Vagina (tissue), 2 donors: ENCODE measurements around the gene TMPRSS4. TPM values are rescaled to one million over a fixed set of nuclear protein-coding genes. Genes with fewer than 3 reads are reported as not detected.

Experiments
- DNase-seq, 2 donors: peaks; one replicate each; pipeline ENCODE4 v3.0.0-alpha.2; 2017; ENCODE audit errors: extremely low spot score in 2 of 2
- H3K27ac ChIP-seq: fragments of 200-600 bp; sonication (generic); one replicate; pipeline ENCODE4 v1.5.1; 2019
- H3K27me3 ChIP-seq: fragments of 200-600 bp; sonication (generic); one replicate; pipeline ENCODE4 v1.5.1; 2019
- H3K36me3 ChIP-seq, 2 donors: fragments of 200-600 bp; sonication (generic); one replicate each; pipeline ENCODE4 v1.5.1; 2017 to 2019
- H3K4me1 ChIP-seq: fragments of 200-600 bp; sonication (generic); one replicate; pipeline ENCODE4 v1.5.1; 2019
- H3K4me3 ChIP-seq, 2 donors: fragments of 200-600 bp; sonication (generic); 1 replicate in 1 of 2; 2 replicates in 1 of 2; pipeline ENCODE4 v1.5.1; 2016 to 2019
- H3K9me3 ChIP-seq: fragments of 200-600 bp; sonication (generic); one replicate; pipeline ENCODE4 v1.5.1; 2019
- POLR2A ChIP-seq, 2 donors: fragments of 450-650 bp; IDR thresholded peaks; one replicate each; pipeline ENCODE4 v1.6.1; 2017; ENCODE audit warnings: antibody characterized with exemption in 2 of 2, mild to moderate bottlenecking in 2 of 2, moderate library complexity in 2 of 2
- POLR2AphosphoS5 ChIP-seq, 2 donors: sonication (generic); formaldehyde crosslinking; IDR thresholded peaks; one replicate each; pipeline ENCODE4 v1.9.0; 2017; ENCODE audit warnings: antibody characterized with exemption in 2 of 2, mild to moderate bottlenecking in 2 of 2, low read depth in 1 of 2; ENCODE audit not compliant: insufficient read depth in 1 of 2
- intact Hi-C: fragments of 100-400 bp; cut with DNase I; formaldehyde crosslinking; loops from one replicate; pipeline ENCODE4 v1.15.1; 2023
- total RNA-seq: library from RNA; depleted of rRNA; stranded (reverse); fragments of >200 nt; gene quantifications from one replicate; pipeline ENCODE4 v1.2.3, GENCODE V29; 2016
- TF ChIP-seq, protein P1 (sequence below), 3 experiments: fragments of 450-650 bp in 2 of 3; fragments of 200-600 bp in 1 of 3; sonication (generic) in 1 of 3; IDR thresholded peaks; one replicate each; pipeline ENCODE4 v1.5.1; 2017 to 2019; ENCODE audit warnings: antibody characterized with exemption in 3 of 3, mild to moderate bottlenecking in 2 of 3, moderate library complexity in 2 of 3

TMPRSS4 gene
- total RNA-seq, 1 donor from 2014 or later = 20.9 TPM

DNA sequence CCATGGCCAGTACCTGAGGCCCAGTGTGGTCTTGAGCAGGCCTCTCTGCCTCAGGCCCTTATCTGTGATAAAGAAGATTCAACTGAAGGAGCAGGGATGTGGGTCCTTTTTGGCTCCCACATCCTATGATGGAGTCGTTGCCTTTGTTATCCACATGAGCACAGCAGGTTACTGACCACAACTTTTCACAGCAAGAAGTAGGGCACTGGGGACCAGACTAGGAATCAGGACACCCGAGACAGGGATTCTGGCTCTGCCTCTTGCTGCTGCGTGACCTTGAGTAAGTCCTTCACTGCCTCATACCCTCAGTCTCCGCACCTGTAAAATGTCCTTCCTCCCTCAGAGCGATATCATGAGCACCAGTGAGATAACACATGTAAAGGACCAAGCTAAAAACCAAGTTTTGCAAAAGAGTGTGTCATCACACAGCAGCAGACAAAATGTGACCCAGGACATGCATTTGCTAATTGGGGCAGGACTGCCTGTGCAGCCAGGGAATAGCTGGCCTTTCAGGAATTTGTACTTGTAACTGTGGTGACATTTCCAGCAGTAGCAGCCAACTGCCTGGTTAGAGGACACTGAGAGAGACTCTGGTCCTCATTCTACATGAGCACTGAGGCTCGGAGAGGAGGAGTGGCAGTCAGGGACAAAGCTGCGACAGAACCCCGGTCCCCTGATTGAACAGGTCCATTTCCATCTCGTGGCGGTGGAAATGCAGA is 23.1 kb downstream of the TMPRSS4 start:
- H3K4me1 ChIP-seq = no peaks in the 10 kb centered on the region
- intact Hi-C loops = no loop called here
- no peaks in the 10 kb centered on the region for H3K9me3 ChIP-seq
- H3K4me3 ChIP-seq = no peak overlapping the region
- no peak overlapping the region for H3K27ac ChIP-seq
- TF ChIP-seq POLR2A (IDR thresholded peaks at IDR 0.05) = no peak
- TF ChIP-seq, protein P1, sequence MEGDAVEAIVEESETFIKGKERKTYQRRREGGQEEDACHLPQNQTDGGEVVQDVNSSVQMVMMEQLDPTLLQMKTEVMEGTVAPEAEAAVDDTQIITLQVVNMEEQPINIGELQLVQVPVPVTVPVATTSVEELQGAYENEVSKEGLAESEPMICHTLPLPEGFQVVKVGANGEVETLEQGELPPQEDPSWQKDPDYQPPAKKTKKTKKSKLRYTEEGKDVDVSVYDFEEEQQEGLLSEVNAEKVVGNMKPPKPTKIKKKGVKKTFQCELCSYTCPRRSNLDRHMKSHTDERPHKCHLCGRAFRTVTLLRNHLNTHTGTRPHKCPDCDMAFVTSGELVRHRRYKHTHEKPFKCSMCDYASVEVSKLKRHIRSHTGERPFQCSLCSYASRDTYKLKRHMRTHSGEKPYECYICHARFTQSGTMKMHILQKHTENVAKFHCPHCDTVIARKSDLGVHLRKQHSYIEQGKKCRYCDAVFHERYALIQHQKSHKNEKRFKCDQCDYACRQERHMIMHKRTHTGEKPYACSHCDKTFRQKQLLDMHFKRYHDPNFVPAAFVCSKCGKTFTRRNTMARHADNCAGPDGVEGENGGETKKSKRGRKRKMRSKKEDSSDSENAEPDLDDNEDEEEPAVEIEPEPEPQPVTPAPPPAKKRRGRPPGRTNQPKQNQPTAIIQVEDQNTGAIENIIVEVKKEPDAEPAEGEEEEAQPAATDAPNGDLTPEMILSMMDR (IDR thresholded peaks at IDR 0.05) = no peak
- no peak for TF ChIP-seq POLR2AphosphoS5 (IDR thresholded peaks at IDR 0.05; ENCODE audit: insufficient read depth in 1 of 2, low read depth in 1 of 2)
- no peaks in the 10 kb centered on the region for H3K36me3 ChIP-seq
- DNase-seq = no peak
- no peaks in the 10 kb centered on the region for H3K27me3 ChIP-seq

- intact Hi-C loops = no loop called here
- Histone ChIP-seq H3K9me3 (no peaks in the 10 kb centered on the region), H3K27ac (no peak overlapping the region), H3K4me1 (no peaks in the 10 kb centered on the region), H3K4me3 (no peak overlapping the region), H3K36me3 (no peaks in the 10 kb centered on the region), H3K27me3 (no peaks in the 10 kb centered on the region)
- TF ChIP-seq POLR2AphosphoS5 (IDR thresholded peaks at IDR 0.05; ENCODE audit: insufficient read depth in 1 of 2, low read depth in 1 of 2) (no peak), POLR2A (IDR thresholded peaks at IDR 0.05) (no peak)
- TF ChIP-seq, protein P1 (IDR thresholded peaks at IDR 0.05) = no peak
- DNase-seq = no peak
Measured at GRCh38 chr11:118100691-118101232, 23.9 kb downstream of the TMPRSS4 start.

DNA sequence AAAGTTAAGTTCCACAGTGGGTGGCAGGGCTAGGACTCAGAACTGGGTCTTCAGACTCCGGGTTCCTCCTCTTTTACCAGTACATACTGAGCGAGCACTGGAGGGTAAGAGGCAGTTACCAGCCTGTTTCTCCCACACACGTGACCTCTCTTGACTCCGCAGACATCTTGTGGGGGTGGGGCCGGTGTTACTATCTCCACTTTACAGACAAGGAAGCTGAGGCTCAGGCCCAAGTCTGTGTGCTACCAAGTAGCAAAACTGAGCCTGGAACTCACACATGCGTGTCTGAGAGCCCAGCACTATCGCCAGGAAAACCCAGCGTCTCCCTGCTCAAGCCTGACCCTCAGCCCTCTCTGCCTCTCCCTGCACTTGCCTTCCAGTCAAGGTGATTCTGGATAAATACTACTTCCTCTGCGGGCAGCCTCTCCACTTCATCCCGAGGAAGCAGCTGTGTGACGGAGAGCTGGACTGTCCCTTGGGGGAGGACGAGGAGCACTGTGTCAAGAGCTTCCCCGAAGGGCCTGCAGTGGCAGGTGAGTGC is 25.9 kb downstream of the TMPRSS4 start:
- no peaks in the 10 kb centered on the region for H3K9me3 ChIP-seq

DNA sequence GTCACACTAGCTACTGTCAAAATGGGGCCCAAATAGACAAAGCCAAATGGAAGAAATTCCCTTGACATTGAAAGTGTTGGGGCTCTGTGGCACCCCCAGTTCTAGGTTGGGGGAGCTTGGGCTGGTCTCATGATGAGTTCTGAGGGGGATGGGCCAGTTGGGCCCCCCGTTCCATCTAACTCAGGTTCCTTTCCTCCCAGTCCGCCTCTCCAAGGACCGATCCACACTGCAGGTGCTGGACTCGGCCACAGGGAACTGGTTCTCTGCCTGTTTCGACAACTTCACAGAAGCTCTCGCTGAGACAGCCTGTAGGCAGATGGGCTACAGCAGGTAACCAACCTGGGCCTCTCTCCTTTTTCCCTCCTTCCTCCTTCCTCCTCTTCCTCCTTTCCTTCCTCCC is 27.6 kb downstream of the TMPRSS4 start:
- DNase-seq = no peak
- H3K27ac ChIP-seq = no peak overlapping the region
- H3K27me3 ChIP-seq = no peaks in the 10 kb centered on the region
- H3K36me3 ChIP-seq = no peaks in the 10 kb centered on the region
- no peaks in the 10 kb centered on the region for H3K4me1 ChIP-seq
- TF ChIP-seq POLR2A (IDR thresholded peaks at IDR 0.05) = no peak
- H3K9me3 ChIP-seq = no peaks in the 10 kb centered on the region
- H3K4me3 ChIP-seq = no peak overlapping the region
- intact Hi-C loops = no loop called here

More for the DNA sequence above, 25.9 kb downstream of the TMPRSS4 start:
- no peaks in the 10 kb centered on the region for H3K36me3 ChIP-seq
- H3K4me1 ChIP-seq = no peaks in the 10 kb centered on the region
- TF ChIP-seq, protein P1 (IDR thresholded peaks at IDR 0.05) = no peak
- TF ChIP-seq POLR2A (IDR thresholded peaks at IDR 0.05) (no peak), POLR2AphosphoS5 (IDR thresholded peaks at IDR 0.05; ENCODE audit: insufficient read depth in 1 of 2, low read depth in 1 of 2) (no peak)
- no peak overlapping the region for H3K27ac ChIP-seq
- no peak for DNase-seq
- intact Hi-C loops = no loop called here
- no peak overlapping the region for H3K4me3 ChIP-seq
- no peaks in the 10 kb centered on the region for H3K27me3 ChIP-seq

DNA sequence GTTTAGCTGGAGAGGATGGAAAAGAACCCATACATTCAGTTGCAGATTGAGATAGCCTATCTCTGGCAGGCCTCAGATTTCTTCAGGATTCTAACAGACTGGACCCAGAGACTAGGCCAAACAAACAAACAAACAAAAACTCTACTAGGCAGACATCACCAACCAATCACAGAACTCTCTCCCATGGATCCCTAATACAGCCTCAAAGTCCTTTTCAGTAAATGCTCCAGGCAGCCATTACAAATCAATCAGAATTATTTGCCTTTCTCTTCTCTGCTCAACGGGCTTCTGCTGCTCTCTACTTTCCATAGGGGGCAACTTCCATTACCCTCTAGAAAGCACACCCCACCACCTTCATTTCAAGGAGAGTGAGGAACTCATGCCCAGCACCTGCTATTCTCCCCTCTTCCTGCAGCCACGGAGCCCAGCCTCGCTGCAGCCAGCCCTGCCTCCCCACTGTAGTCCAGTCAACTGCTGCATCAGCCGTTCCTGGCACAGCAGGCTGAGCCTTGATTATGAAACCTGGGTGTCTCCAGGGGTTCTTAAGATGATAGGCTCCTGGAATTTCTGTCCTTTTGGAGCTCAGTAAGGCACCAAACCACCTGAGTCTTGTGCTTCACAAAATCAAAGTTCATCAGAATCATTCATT is 28.9 kb downstream of the TMPRSS4 start:
- intact Hi-C loops = no loop called here
- no peaks in the 10 kb centered on the region for H3K4me1 ChIP-seq
- DNase-seq = no peak
- H3K9me3 ChIP-seq = no peaks in the 10 kb centered on the region
- H3K27me3 ChIP-seq = no peaks in the 10 kb centered on the region
- no peaks in the 10 kb centered on the region for H3K36me3 ChIP-seq
- H3K27ac ChIP-seq = no peak overlapping the region
- TF ChIP-seq POLR2A (IDR thresholded peaks at IDR 0.05) (no peak), POLR2AphosphoS5 (IDR thresholded peaks at IDR 0.05; ENCODE audit: insufficient read depth in 1 of 2, low read depth in 1 of 2) (no peak)
- TF ChIP-seq, protein P1 (IDR thresholded peaks at IDR 0.05) = no peak
- H3K4me3 ChIP-seq = no peak overlapping the region
